ENCODE measurements around the gene TSPYL1. TPM values are rescaled to one million over a fixed set of nuclear protein-coding genes. Genes with fewer than 3 reads are reported as not detected.

TSPYL1 gene
- total RNA-seq, 1 donor from 2014 or later = 41.1 TPM

Other genes with a start within 250 kb of the TSPYL1 start
- 0.05 and 0.14 TPM in 2 replicates for gene FRK, start 219.0 kb downstream of the TSPYL1 start, total RNA-seq
- gene NT5DC1, start 179.1 kb downstream of the TSPYL1 start, total RNA-seq = 47.9 TPM in 2 replicates
- not detected in 2 replicates for gene COL10A1, start 153.8 kb downstream of the TSPYL1 start, total RNA-seq
- gene TSPYL4, start 25.9 kb downstream of the TSPYL1 start, total RNA-seq = 15.3 and 16.1 TPM in 2 replicates
- gene DSE, start 91.0 kb upstream of the TSPYL1 start, total RNA-seq = 2.9 and 3.0 TPM in 2 replicates
- 17.1 and 20.7 TPM in 2 replicates for gene CALHM6, start 181.4 kb upstream of the TSPYL1 start, total RNA-seq
- not detected in 2 replicates for gene CALHM5, start 231.7 kb upstream of the TSPYL1 start, total RNA-seq